GM21447 (cell line): ENCODE measurements around the gene ALDH3A1.

Source experiments
- ATAC-seq: cut with Tn5 transposase; IDR thresholded peaks from one replicate; pipeline ENCODE4 v1.9.1; 2021; ENCODE audit not compliant: unreplicated experiment

ALDH3A1 gene

DNA sequence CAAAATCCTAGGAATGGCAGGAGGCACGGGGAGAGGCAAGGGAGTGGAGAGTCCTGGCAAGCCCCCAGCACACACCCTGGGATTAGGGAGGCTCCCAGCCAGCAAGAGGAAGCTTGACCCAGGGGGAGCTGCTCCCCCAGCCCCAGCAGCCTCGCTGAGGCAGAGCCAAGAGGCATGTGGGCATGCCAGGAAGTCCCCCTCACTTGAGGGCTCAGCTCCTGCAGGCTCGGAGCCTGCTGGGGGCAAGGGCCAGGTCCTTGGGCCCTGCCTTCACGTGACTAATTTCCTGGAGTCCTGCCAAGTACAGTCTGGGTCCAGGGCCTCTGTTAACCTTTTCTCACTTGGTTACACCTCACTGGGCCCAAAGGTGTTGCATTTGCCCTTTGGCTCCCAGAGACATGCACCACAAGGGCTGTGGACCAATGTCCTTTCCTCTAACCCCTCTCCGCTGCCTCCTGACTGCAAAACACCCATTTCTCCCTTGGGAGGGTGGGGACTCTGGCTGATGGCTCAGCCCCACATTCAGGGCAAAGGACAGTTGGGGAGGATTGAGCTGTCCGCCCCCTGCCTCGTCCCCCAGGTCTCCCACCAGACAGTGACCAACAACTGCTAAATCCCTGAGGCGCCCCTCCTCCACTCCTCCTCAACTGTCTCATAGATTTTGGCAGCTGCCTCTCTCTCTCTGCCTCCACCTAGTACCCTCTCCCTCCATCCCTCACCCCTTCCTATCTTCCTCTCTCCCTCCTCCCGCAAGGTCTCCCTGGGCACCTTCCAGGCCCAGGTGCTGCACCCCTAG is 27.3 kb downstream of the ALDH3A1 start:
- no peak for ATAC-seq

- ATAC-seq = no peak
Observed at GRCh38 chr17:19720210-19720475, 28.0 kb downstream of the ALDH3A1 start.

DNA sequence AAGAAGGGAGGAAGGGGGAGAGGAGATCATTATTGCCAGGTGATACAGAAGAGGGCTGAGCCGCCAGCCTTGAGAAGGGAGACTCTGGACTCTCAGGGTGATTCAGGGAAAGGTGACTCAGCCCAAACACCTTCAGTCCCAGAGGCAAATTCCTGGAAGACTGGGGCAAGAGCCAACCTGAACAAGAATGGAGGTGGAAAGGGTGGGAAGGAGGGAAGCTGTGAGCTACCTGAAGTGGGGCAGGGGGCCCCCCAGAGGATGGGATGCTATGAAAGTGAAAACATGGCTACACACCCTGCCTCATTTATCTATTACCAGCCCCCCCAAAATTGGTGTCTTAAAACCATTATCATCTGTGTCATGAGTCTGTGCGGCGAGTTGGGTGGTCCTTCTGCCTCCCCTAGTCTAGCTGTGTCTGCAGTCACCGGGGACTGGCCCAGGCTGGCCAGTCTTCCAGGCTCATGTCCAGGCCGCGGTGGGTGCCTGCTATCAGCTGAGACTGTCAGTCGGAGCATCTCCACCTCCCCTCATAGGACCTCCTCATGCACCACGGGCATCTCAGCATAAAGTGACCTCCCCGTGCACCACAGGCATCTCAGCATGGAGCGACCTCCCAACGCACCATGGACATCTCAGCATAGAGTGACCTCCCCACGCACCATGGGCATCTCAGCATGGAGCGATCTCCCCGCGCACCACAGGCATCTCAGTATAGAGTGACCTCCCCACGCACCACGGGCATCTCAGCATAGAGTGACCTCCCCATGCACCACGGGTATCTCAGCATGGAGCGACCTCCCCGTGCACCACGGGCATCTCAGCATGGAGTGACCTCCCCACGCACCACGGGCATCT is 28.5 kb downstream of the ALDH3A1 start:
- no peak for ATAC-seq

- no peak for ATAC-seq
Observed at GRCh38 chr17:19718613-19719354, 29.3 kb downstream of the ALDH3A1 start.

DNA sequence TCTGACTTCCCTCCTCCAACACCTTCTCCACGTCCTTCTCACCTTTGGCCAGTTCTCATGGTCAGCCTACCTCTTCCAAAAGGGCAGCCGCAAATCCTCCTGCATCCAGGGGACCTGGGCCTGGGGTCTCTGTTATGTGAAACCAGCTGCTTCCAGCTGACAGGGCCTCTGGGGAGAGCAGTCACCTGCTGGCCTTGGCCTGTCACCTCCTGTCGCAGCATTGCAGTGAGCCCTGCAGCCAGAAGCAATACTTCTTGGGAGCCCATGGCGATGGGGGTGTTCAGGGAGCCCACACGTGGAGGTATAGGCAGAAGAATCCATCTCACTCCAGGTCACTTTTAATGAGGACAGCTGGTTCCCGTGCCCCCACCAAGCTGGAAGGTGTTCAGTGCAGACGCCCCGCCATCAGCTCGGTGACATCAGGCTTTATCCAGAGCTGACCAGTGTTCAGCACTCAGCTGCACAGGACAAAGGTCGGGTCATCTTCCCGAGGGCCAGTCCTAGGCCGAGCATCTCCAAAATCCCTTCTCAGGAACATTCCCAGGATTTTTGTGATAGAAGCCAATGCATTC is 30.0 kb downstream of the ALDH3A1 start:
- no peak for ATAC-seq

GRCh38 chr17:19717411-19717908 is 30.6 kb downstream of the ALDH3A1 start:
- no peak for ATAC-seq

DNA sequence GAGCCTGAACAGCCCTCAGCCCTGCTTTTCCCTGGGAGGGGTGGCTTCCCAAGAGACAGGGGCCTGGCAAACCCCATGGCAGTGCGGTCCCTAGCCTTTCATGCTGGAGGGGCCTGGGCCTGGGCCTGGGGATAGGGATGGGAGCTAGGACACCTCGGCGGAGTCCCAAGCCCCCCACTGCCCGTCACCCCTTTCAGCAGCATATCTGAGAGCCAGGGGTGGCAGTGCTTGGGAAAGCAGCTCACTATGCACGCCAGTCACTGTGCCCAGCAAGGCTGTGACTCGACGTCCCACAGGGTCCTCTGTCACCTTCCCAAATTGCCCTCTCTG is 31.1 kb downstream of the ALDH3A1 start:
- ATAC-seq = no peak

DNA sequence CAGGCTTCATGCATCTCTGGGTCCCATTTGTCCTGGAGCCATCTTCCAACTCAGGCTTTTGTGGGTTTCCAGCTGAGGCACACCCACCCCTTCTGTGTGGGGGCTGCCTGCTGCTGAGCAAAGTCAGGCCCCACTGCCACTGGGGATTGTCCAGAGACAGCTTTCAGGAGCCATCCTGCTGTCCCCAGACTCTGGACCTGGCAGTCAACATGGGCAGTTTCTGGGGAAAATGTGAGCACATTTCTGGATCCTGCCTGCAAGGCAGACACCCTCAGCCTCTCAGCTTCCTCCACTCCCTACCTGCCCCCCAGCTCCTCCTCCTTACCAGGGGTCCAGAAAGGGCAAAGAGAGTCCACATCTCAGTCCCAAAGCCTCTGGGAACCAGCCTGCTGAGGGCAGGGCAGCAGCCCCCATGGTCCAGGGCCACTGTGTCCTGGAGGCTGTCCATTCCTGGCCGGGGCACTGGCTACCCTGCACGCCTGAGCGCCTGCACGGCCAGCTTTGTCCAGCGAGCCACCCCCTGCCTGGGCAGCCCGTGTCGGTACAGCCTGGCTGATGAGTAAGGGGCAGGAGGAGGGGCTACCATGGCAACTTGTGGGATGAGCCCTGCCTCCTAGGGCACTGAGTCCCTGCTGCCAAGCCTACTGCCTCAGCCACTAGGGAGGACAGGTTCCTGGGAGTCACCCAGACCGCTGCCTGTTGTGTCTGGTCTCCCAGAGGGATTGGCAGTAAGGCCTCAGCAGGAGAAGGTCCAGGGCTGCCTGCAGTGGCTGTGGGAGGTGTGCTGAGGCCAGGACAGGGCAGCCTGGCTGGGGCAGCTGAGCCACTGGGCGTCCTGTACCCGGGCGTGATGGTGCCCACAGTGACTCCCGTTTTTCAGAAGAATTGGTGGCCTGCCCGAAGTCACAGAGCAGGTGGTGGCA is 31.7 kb downstream of the ALDH3A1 start, which contains the start of gene SLC47A2:
Gene SLC47A2 (minus strand): TSS at position 477 of the 923 bp plus-strand sequence. CDS start 29 bp downstream, at position 448.
- ATAC-seq = no peak

GRCh38 chr17:19714542-19715411 is 33.3 kb downstream of the ALDH3A1 start:
- ATAC-seq = no peak

- no peak for ATAC-seq
Observed at GRCh38 chr17:19713901-19714361, 34.2 kb downstream of the ALDH3A1 start.

GRCh38 chr17:19713462-19713861 is 34.6 kb downstream of the ALDH3A1 start:
- ATAC-seq = no peak

GRCh38 chr17:19712436-19713004 is 35.6 kb downstream of the ALDH3A1 start:
- no peak for ATAC-seq

DNA sequence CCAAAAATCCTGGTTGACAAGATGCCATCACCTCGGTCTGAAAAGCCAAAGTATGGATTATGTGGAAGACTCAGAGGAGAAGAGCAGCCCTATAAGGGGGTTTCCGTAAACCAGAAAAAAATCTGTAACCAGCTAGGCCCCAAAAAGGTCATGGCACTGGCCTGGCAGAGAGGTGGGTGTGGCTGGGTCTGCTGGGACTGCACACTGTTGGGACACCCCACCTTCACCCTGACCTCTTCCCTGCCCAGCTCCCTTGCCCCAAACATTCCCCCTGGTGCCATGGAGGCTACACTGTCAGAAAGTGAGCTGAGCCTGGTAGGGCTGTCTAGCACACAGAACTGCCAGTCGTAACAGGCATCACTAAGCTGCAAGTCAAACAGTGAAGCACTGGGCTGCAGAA is 38.3 kb downstream of the ALDH3A1 start:
- no peak for ATAC-seq

DNA sequence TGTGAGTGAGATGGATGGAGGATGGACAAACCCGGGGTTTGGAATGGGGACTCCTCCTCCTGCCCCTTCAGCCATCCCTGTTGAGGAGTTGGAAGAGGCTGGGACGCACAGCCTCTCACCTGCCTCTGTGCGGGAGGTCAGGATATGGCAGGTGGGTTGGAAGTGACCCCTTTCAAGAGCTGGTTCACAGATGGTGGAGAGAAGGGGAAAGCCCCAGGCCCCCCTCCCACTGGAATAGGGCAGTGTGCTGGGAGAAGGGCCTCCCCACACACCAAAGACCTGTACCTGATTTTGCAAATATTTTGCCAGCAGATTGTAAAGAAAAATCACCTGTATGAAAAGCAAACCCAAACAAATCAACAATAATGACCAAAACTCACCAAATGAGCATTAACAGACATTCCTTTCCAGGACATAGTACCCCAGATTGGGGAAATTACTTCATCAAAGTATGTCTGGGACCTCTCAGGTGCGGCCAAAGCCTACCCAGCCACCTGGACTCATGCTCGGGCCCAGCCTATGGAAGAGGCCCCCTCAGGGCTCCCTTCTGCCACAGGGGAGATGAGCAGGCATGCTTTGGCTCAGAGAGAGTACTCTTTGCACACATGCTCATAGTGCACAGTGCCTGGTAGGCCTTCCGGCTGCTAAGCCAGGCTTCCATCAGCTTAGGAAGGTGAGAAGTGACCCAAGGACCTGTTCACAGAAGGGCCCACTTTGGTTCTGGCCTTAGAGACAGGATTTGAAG is 39.5 kb downstream of the ALDH3A1 start:
- no peak for ATAC-seq

DNA sequence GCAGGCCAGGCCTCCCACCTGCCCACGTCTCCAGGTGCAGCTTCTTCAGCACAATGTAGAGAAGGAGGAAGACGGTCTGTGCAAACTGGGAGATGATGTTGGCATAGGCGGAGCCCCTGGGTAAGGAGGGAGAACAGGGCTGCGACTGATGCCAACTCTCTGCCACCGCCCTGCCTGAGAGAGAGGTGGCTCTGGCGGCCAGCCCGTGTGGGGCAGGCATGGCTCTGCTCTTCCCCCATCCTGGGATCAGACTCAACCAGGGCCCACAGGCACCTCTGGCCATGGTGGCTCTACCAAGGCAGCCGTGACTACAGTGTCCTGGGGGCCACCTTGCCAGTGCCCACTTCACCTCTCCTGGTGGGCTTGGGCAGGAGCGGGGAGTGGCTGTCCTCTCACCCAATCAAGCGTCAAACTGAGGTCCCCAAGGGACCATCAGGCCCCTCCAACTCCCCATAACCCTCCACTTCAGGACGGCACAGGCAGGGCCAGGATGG is 40.3 kb downstream of the ALDH3A1 start:
- no peak for ATAC-seq

DNA sequence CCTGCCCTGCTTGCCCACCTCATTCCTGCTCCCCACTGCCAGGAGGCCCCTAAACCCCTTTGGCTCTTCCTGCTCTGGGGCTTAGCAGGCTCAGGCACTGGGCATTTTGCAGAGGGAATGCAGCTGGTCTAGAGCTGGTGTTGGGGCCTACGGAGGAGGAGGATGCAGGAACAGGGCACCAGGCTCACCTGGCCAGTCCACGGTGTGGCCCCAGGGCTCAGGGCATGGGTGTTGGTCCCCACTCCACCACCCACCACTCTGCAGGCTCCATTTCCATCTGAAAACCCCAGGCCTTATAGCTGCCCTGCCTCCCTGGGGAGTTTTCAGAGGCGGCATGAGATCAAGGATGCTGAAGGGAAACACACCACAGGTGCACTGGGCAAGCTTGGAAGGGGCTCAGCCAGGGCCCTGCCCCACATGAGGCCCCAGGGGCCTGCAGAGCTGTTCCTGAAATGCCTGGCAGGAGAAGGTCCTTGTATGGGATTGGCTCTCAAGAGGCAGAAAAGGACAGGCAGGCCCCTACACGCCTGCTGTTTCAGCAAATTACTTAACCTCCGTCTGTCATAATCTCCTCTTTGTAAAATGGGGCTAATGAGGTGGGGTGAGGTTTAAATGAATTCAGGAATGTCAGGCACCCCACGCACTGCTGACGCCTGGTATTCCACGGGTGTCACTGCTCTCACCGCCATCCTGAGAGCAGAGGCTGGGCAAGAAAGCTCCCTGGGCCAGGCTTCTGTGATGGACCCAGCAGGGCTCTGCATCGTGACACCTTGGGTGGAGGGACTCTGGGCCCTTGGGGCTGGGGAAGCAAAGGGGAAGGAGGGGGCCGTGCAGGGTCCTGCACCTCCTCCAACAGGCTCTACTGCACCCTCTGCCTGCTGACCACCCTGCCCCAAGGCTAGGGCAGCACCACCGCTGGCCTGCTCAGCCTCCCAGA is 41.0 kb downstream of the ALDH3A1 start:
- no peak for ATAC-seq
